BLaER1 treated with 17β-estradiol and CSF1 and Interleukin-3, amounts not matched to agents 10 nM and 100 nM (cell line): ENCODE data around the gene RASGRF2.
A peak's percentile ranks its signal among the peaks of the same experiment; 100 is the strongest.

Experiments used
- H3K27ac ChIP-seq, 11 experiments: shearing (Covaris generic); formaldehyde crosslinking; 2 replicates each; pipeline ENCODE4 v1.8.1; 2022
- H3K27me3 ChIP-seq, 11 experiments: shearing (Covaris generic); formaldehyde crosslinking; 2 replicates each; pipeline ENCODE4 v1.8.1; 2022
- H3K36me3 ChIP-seq, 11 experiments: shearing (Covaris generic); formaldehyde crosslinking; 2 replicates each; pipeline ENCODE4 v1.8.1; 2022
- H3K4me1 ChIP-seq, 10 experiments: shearing (Covaris generic); formaldehyde crosslinking; 2 replicates each; pipeline ENCODE4 v1.8.1; 2022
- H3K4me2 ChIP-seq, 11 experiments: shearing (Covaris generic); formaldehyde crosslinking; 2 replicates each; pipeline ENCODE4 v1.8.1; 2022
- H3K4me3 ChIP-seq, 10 experiments: shearing (Covaris generic); formaldehyde crosslinking; 2 replicates each; pipeline ENCODE4 v1.8.1; 2022
- H3K9ac ChIP-seq, 11 experiments: shearing (Covaris generic); formaldehyde crosslinking; 2 replicates each; pipeline ENCODE4 v1.8.1; 2022
- H3K9me3 ChIP-seq, 11 experiments: shearing (Covaris generic); formaldehyde crosslinking; replicated peaks in 1 of 11; 2 replicates each; pipeline ENCODE4 v1.8.1; 2022
- H4K20me1 ChIP-seq, 11 experiments: shearing (Covaris generic); formaldehyde crosslinking; 2 replicates each; pipeline ENCODE4 v1.8.1; 2022
- Cebpa-rat ChIP-seq, 11 experiments: shearing (Covaris generic); IDR thresholded peaks; 2 replicates each; pipeline ENCODE4 v1.8.1; 2022

RASGRF2 gene

GRCh38 chr5:80975065-80975464, 14.9 kb downstream of the RASGRF2 start:
- Histone ChIP-seq H3K4me1 (peaks cover 0 to 10% (median 8%) of the 10 kb centered on the region in 10 experiments; a peak in 11 of 20 replicates), H3K9me3 (no peaks in the 10 kb centered on the region), H3K27me3 (no peaks in the 10 kb centered on the region), H3K4me2 (no peak overlapping the region), H3K27ac (no peak overlapping the region), H4K20me1 (no peaks in the 10 kb centered on the region), H3K4me3 (no peak overlapping the region), H3K9ac (no peak overlapping the region), H3K36me3 (no peaks in the 10 kb centered on the region)
- no peak for TF ChIP-seq Cebpa-rat (IDR thresholded peaks at IDR 0.05)

- TF ChIP-seq Cebpa-rat (IDR thresholded peaks at IDR 0.05) = no peak
- H3K9me3 ChIP-seq = no peaks in the 10 kb centered on the region
These were observed 16.8 kb downstream of the RASGRF2 start for GRCh38 chr5:80976985-80977384.

GRCh38 chr5:80977764-80978163, 17.6 kb downstream of the RASGRF2 start:
- Histone ChIP-seq H3K27me3 (no peaks in the 10 kb centered on the region), H3K36me3 (no peaks in the 10 kb centered on the region), H4K20me1 (no peaks in the 10 kb centered on the region), H3K27ac (no peak overlapping the region), H3K4me3 (no peak overlapping the region), H3K4me2 (no peak overlapping the region), H3K9me3 (no peaks in the 10 kb centered on the region), H3K4me1 (peaks cover 0 to 10% (median 8%) of the 10 kb centered on the region in 10 experiments; a peak in 11 of 20 replicates), H3K9ac (no peak overlapping the region)
- no peak for TF ChIP-seq Cebpa-rat (IDR thresholded peaks at IDR 0.05)

More at GRCh38 chr5:80976985-80977384, 16.8 kb downstream of the RASGRF2 start:
- H3K4me1 ChIP-seq = peaks cover 0 to 10% (median 8%) of the 10 kb centered on the region in 10 experiments; a peak in 11 of 20 replicates
- no peak overlapping the region for H3K4me2 ChIP-seq
- H3K27me3 ChIP-seq = no peaks in the 10 kb centered on the region
- H3K27ac ChIP-seq = no peak overlapping the region
- H4K20me1 ChIP-seq = no peaks in the 10 kb centered on the region
- H3K9ac ChIP-seq = no peak overlapping the region
- no peak overlapping the region for H3K4me3 ChIP-seq
- no peaks in the 10 kb centered on the region for H3K36me3 ChIP-seq

GRCh38 chr5:80978772-80979317, 18.7 kb downstream of the RASGRF2 start:
- Histone ChIP-seq H3K4me3 (no peak overlapping the region), H3K9me3 (no peaks in the 10 kb centered on the region), H3K27me3 (no peaks in the 10 kb centered on the region), H4K20me1 (no peaks in the 10 kb centered on the region), H3K4me1 (0 out of 20 replicates have a peak, but pooled peaks cover 0 to 10% (median 0%) of the 10 kb centered on the region in 10 experiments), H3K36me3 (no peaks in the 10 kb centered on the region), H3K4me2 (no peak overlapping the region), H3K9ac (no peak overlapping the region), H3K27ac (no peak overlapping the region)
- no peak for TF ChIP-seq Cebpa-rat (IDR thresholded peaks at IDR 0.05)

GRCh38 chr5:80982093-80982492, 21.9 kb downstream of the RASGRF2 start:
- TF ChIP-seq Cebpa-rat (IDR thresholded peaks at IDR 0.05) = no peak
- no peak overlapping the region for H3K4me2 ChIP-seq
- H3K9ac ChIP-seq = no peak overlapping the region
- no peaks in the 10 kb centered on the region for H3K36me3 ChIP-seq
- no peaks in the 10 kb centered on the region for H4K20me1 ChIP-seq
- H3K27me3 ChIP-seq = no peaks in the 10 kb centered on the region
- no peak overlapping the region for H3K4me3 ChIP-seq
- peaks cover 9 to 20% (median 11%) of the 10 kb centered on the region in 10 experiments; a peak in 18 of 20 replicates for H3K4me1 ChIP-seq
- no peaks in the 10 kb centered on the region for H3K9me3 ChIP-seq
- no peak overlapping the region for H3K27ac ChIP-seq

GRCh38 chr5:80985600-80986228, 25.6 kb downstream of the RASGRF2 start:
- Histone ChIP-seq H3K9me3 (no peaks in the 10 kb centered on the region), H3K36me3 (no peaks in the 10 kb centered on the region), H3K9ac (no peak overlapping the region), H3K4me1 (peaks cover 9 to 14% (median 10%) of the 10 kb centered on the region in 10 experiments; a peak in 18 of 20 replicates), H3K4me2 (peak overlapping the region; percentile 23 to 68 (median 53); a peak in 21 of 22 replicates), H3K4me3 (no peak overlapping the region), H4K20me1 (no peaks in the 10 kb centered on the region), H3K27ac (0 out of 22 replicates have a peak overlapping the region, but pooled peaks of 1 of the 11 experiments have one; percentile 8), H3K27me3 (no peaks in the 10 kb centered on the region)
- no peak for TF ChIP-seq Cebpa-rat (IDR thresholded peaks at IDR 0.05)

- Histone ChIP-seq H3K9me3 (no peaks in the 10 kb centered on the region), H3K36me3 (no peaks in the 10 kb centered on the region), H3K27ac (no peak overlapping the region), H4K20me1 (no peaks in the 10 kb centered on the region), H3K4me2 (peak overlapping the region in 9 of 11 experiments; percentile 30 to 68 (median 58); a peak in 7 of 22 replicates), H3K27me3 (no peaks in the 10 kb centered on the region), H3K9ac (no peak overlapping the region), H3K4me3 (no peak overlapping the region), H3K4me1 (peaks cover 9 to 14% (median 10%) of the 10 kb centered on the region in 10 experiments; a peak in 18 of 20 replicates)
- no peak for TF ChIP-seq Cebpa-rat (IDR thresholded peaks at IDR 0.05)
These were observed 26.2 kb downstream of the RASGRF2 start for GRCh38 chr5:80986382-80986781.

GRCh38 chr5:80987078-80987766, 27.1 kb downstream of the RASGRF2 start:
- TF ChIP-seq Cebpa-rat (IDR thresholded peaks at IDR 0.05) = no peak

GRCh38 chr5:80988419-80988935, 28.3 kb downstream of the RASGRF2 start:
- H3K27ac ChIP-seq = no peak overlapping the region
- no peaks in the 10 kb centered on the region for H4K20me1 ChIP-seq
- no peaks in the 10 kb centered on the region for H3K9me3 ChIP-seq
- peaks cover 9 to 14% (median 10%) of the 10 kb centered on the region in 10 experiments; a peak in 18 of 20 replicates for H3K4me1 ChIP-seq
- H3K36me3 ChIP-seq = no peaks in the 10 kb centered on the region
- no peak overlapping the region for H3K9ac ChIP-seq
- TF ChIP-seq Cebpa-rat (IDR thresholded peaks at IDR 0.05) = no peak
- H3K4me3 ChIP-seq = no peak overlapping the region
- H3K27me3 ChIP-seq = no peaks in the 10 kb centered on the region
- H3K4me2 ChIP-seq = no peak overlapping the region

More at GRCh38 chr5:80987078-80987766, 27.1 kb downstream of the RASGRF2 start:
- H3K9me3 ChIP-seq = no peaks in the 10 kb centered on the region
- no peaks in the 10 kb centered on the region for H3K36me3 ChIP-seq
- no peaks in the 10 kb centered on the region for H3K27me3 ChIP-seq
- no peak overlapping the region for H3K4me3 ChIP-seq
- H3K27ac ChIP-seq = no peak overlapping the region
- no peak overlapping the region for H3K4me2 ChIP-seq
- peaks cover 9 to 14% (median 10%) of the 10 kb centered on the region in 10 experiments; a peak in 18 of 20 replicates for H3K4me1 ChIP-seq
- H4K20me1 ChIP-seq = no peaks in the 10 kb centered on the region
- H3K9ac ChIP-seq = no peak overlapping the region
